HepG2 (cell line): ENCODE results near the gene SENP5. TPM values are rescaled to one million over a fixed set of nuclear protein-coding genes. Genes with fewer than 3 reads are reported as not detected.

ENCODE experiments used
- FOSL1 ChIP-seq: sonication (generic); formaldehyde crosslinking; IDR thresholded peaks from 2 replicates; pipeline ENCODE4 v1.9.0; 2021; ENCODE audit warnings: missing genetic modification reagents, borderline replicate concordance
- ISL2 ChIP-seq: sonication (generic); formaldehyde crosslinking; IDR thresholded peaks from 2 replicates; pipeline ENCODE4 v1.5.0; 2020; ENCODE audit warnings: missing genetic modification reagents
- KLF6 ChIP-seq: IDR thresholded peaks from 2 replicates; pipeline ENCODE4 v1.8.0; 2016; ENCODE audit warnings: missing biosample characterization, missing genetic modification reagents
- MIER3 ChIP-seq: IDR thresholded peaks from 2 replicates; pipeline ENCODE4 v1.6.1; 2016; ENCODE audit warnings: missing compliant biosample characterization, borderline replicate concordance
- RFXANK ChIP-seq: IDR thresholded peaks from 2 replicates; pipeline ENCODE4 v1.6.1; 2016
- TCF7 ChIP-seq: sonication (generic); IDR thresholded peaks from 2 replicates; pipeline ENCODE4 v1.6.1; 2016; ENCODE audit warnings: antibody characterized with exemption, low read depth
- TERF1 ChIP-seq: sonication (generic); formaldehyde crosslinking; IDR thresholded peaks from 2 replicates; pipeline ENCODE4 v1.8.0; 2022; ENCODE audit warnings: mild to moderate bottlenecking, missing genetic modification reagents, moderate library complexity
- THAP11 ChIP-seq: IDR thresholded peaks from 2 replicates; pipeline ENCODE4 v1.6.1; 2016; ENCODE audit warnings: missing biosample characterization, missing genetic modification reagents
- ZBTB20 ChIP-seq: sonication (generic); formaldehyde crosslinking; IDR thresholded peaks from 2 replicates; pipeline ENCODE4 v1.8.1; 2023; ENCODE audit warnings: missing genetic modification reagents, low read depth, mild to moderate bottlenecking, borderline replicate concordance
- ZFP82 ChIP-seq: sonication (generic); formaldehyde crosslinking; IDR thresholded peaks from 2 replicates; pipeline ENCODE4 v1.5.1; 2020; ENCODE audit warnings: mild to moderate bottlenecking, missing genetic modification reagents, borderline replicate concordance
- ZNF598 ChIP-seq: sonication (generic); formaldehyde crosslinking; IDR thresholded peaks from 2 replicates; pipeline ENCODE4 v1.5.1; 2020; ENCODE audit warnings: mild to moderate bottlenecking, missing genetic modification reagents, borderline replicate concordance
- ZNF607 ChIP-seq: sonication (generic); formaldehyde crosslinking; IDR thresholded peaks from 2 replicates; pipeline ENCODE4 v1.5.1; 2020; ENCODE audit warnings: missing genetic modification reagents, mild to moderate bottlenecking, borderline replicate concordance
- ZNF672 ChIP-seq: sonication (generic); formaldehyde crosslinking; IDR thresholded peaks from 2 replicates; pipeline ENCODE4 v1.8.1; 2022; ENCODE audit warnings: missing genetic modification reagents
- ZNF75D ChIP-seq: sonication (generic); formaldehyde crosslinking; IDR thresholded peaks from 2 replicates; pipeline ENCODE4 v1.8.1; 2023; ENCODE audit warnings: missing genetic modification reagents, mild to moderate bottlenecking, borderline replicate concordance
- ZNF891 ChIP-seq: sonication (generic); formaldehyde crosslinking; IDR thresholded peaks from 2 replicates; pipeline ENCODE4 v1.5.0; 2020; ENCODE audit warnings: mild to moderate bottlenecking, missing genetic modification reagents
- polyA plus RNA-seq, 8 experiments: library from polyadenylated mRNA; depleted of rRNA in 3 of 8; stranded (reverse) in 7 of 8; unstranded in 1 of 8; fragments of >200 nt; fragmentation: Illumina TruSeq in 4 of 8; extraction: Trizol in 4 of 8; gene quantifications; 2 replicates each; pipeline versions ENCODE4 v1.2.1 to v1.2.3, GENCODE V29; 2011 to 2016; ENCODE audit warnings: low read depth in 4 of 8, missing spikeins in 1 of 8, mixed read lengths in 1 of 8; ENCODE audit not compliant: insufficient read depth in 1 of 8
- total RNA-seq, 5 experiments: library from RNA; depleted of rRNA; stranded (reverse); fragments of >200 nt; fragmentation: Illumina TruSeq; extraction: Trizol; gene quantifications; 2 replicates each; pipeline ENCODE4 v1.2.3, GENCODE V29; 2016; ENCODE audit warnings: low read depth in 1 of 5
- TF ChIP-seq, protein P1 (sequence below): sonication (generic); formaldehyde crosslinking; IDR thresholded peaks from 2 replicates; pipeline ENCODE4 v1.4.0; 2020; ENCODE audit warnings: missing genetic modification reagents, borderline replicate concordance
- TF ChIP-seq, protein P2 (sequence below): sonication (generic); formaldehyde crosslinking; IDR thresholded peaks from 2 replicates; pipeline ENCODE4 v1.5.1; 2020; ENCODE audit warnings: mild to moderate bottlenecking, moderate library complexity, missing genetic modification reagents
- TF ChIP-seq, protein P3 (sequence below): sonication (generic); formaldehyde crosslinking; IDR thresholded peaks from 2 replicates; pipeline ENCODE4 v1.9.0; 2021; ENCODE audit warnings: missing genetic modification reagents, mild to moderate bottlenecking, borderline replicate concordance
- TF ChIP-seq, protein P4 (sequence below): sonication (generic); formaldehyde crosslinking; IDR thresholded peaks from 2 replicates; pipeline ENCODE4 v1.8.1; 2023; ENCODE audit warnings: mild to moderate bottlenecking, moderate library complexity, missing genetic modification reagents

SENP5 gene
- total and polyA plus RNA-seq, 2 of the 13 experiments (the other 11 are each of a cell fraction or from before 2014, with no cell fraction given) = 17.6 to 30.9 TPM

- TF ChIP-seq THAP11 (CRISPR knock-in tag) = peak; percentile 25; the same call in 1 of the 2 replicates
- TF ChIP-seq, protein P1, sequence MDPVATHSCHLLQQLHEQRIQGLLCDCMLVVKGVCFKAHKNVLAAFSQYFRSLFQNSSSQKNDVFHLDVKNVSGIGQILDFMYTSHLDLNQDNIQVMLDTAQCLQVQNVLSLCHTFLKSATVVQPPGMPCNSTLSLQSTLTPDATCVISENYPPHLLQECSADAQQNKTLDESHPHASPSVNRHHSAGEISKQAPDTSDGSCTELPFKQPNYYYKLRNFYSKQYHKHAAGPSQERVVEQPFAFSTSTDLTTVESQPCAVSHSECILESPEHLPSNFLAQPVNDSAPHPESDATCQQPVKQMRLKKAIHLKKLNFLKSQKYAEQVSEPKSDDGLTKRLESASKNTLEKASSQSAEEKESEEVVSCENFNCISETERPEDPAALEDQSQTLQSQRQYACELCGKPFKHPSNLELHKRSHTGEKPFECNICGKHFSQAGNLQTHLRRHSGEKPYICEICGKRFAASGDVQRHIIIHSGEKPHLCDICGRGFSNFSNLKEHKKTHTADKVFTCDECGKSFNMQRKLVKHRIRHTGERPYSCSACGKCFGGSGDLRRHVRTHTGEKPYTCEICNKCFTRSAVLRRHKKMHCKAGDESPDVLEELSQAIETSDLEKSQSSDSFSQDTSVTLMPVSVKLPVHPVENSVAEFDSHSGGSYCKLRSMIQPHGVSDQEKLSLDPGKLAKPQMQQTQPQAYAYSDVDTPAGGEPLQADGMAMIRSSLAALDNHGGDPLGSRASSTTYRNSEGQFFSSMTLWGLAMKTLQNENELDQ (CRISPR knock-in tag) = no peak
- TF ChIP-seq MIER3 (CRISPR knock-in tag) = peak; percentile 84
- TF ChIP-seq, protein P2, sequence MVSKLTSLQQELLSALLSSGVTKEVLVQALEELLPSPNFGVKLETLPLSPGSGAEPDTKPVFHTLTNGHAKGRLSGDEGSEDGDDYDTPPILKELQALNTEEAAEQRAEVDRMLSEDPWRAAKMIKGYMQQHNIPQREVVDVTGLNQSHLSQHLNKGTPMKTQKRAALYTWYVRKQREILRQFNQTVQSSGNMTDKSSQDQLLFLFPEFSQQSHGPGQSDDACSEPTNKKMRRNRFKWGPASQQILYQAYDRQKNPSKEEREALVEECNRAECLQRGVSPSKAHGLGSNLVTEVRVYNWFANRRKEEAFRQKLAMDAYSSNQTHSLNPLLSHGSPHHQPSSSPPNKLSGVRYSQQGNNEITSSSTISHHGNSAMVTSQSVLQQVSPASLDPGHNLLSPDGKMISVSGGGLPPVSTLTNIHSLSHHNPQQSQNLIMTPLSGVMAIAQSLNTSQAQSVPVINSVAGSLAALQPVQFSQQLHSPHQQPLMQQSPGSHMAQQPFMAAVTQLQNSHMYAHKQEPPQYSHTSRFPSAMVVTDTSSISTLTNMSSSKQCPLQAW (CRISPR knock-in tag) = peak; percentile 79
- no peak for TF ChIP-seq ZNF891 (CRISPR knock-in tag)
- no peak for TF ChIP-seq FOSL1 (CRISPR knock-in tag)
- TF ChIP-seq RFXANK (CRISPR knock-in tag) = no peak
- TF ChIP-seq, protein P3, sequence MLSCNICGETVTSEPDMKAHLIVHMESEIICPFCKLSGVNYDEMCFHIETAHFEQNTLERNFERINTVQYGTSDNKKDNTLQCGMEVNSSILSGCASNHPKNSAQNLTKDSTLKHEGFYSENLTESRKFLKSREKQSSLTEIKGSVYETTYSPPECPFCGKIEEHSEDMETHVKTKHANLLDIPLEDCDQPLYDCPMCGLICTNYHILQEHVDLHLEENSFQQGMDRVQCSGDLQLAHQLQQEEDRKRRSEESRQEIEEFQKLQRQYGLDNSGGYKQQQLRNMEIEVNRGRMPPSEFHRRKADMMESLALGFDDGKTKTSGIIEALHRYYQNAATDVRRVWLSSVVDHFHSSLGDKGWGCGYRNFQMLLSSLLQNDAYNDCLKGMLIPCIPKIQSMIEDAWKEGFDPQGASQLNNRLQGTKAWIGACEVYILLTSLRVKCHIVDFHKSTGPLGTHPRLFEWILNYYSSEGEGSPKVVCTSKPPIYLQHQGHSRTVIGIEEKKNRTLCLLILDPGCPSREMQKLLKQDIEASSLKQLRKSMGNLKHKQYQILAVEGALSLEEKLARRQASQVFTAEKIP (CRISPR knock-in tag) = no peak
- no peak for TF ChIP-seq KLF6 (CRISPR knock-in tag)
- peak; percentile 90; the same call in 1 of the 2 replicates for TF ChIP-seq ZBTB20
- peak; percentile 33; the same call in 1 of the 2 replicates for TF ChIP-seq ZNF598 (CRISPR knock-in tag)
- TF ChIP-seq ISL2 = peak; percentile 92
- no peak for TF ChIP-seq TERF1 (CRISPR knock-in tag)
- peak; percentile 91 for TF ChIP-seq TCF7
- TF ChIP-seq ZNF672 (CRISPR knock-in tag) = no peak
- no peak for TF ChIP-seq ZFP82
- TF ChIP-seq ZNF607 = peak; percentile 90
- no peak for TF ChIP-seq ZNF75D
- TF ChIP-seq, protein P4, sequence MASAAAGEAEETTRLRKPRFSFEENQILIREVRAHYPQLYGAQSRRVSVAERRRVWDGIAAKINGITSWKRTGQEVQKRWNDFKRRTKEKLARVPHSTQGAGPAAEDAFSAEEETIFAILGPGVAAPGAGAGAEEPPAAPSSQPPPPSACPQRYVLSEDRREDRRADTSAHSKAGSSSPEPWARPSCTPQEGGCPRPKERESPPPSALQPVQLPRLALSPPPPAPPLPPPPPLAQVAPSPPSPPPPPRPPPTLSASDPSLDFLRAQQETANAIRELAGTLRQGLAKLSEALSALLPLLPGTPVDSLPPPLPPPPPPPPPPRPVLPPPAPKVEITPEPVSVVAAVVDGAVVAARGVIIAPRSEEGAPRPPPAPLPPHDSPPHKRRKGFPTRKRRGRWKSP (CRISPR knock-in tag) = peak; percentile 57; the same call in 1 of the 2 replicates
Observed at GRCh38 chr3:196962108-196962929, 94.6 kb downstream of the SENP5 start (continued).
